IMR-90 (cell line): ENCODE results near the gene RHEX. TPM values are rescaled to one million over a fixed set of nuclear protein-coding genes. Genes with fewer than 3 reads are reported as not detected.

ENCODE experiments used
- ATAC-seq: fragments of 200-7000 bp; cut with Tn5 transposase; 2 replicates; pipeline ENCODE4 v1.9.1; 2020; ENCODE audit warnings: low read depth, mild to moderate bottlenecking, moderate library complexity
- BruUV-seq: library from RNA; stranded (reverse); fragments of 400-500 nt; replicated peaks from 2 replicates; lab custom pipeline; 2021; lab: Mats Ljungman, UMichigan
- CTCF ChIA-PET: fragments of 300-600 bp; formaldehyde crosslinking; extraction: SDS; loops from one replicate; lab custom pipeline; 2021; ENCODE audit warnings: antibody characterized with exemption; lab: Yijun Ruan, JAX
- POLR2A ChIA-PET: fragments of 300-600 bp; sonication (Branson Sonifier 250); formaldehyde crosslinking; loops from one replicate; lab custom pipeline; 2022; ENCODE audit warnings: antibody characterized with exemption; ENCODE audit not compliant: unreplicated experiment; lab: Charles Lee
- DNase-seq: peaks from one replicate; pipeline ENCODE4 v3.0.0; 2013
- H2AFZ ChIP-seq: replicated peaks from 2 replicates; pipeline ENCODE3; 2013; ENCODE audit warnings: low read length, mild to moderate bottlenecking; ENCODE audit not compliant: poor library complexity
- H2AK5ac ChIP-seq: 2 replicates; pipeline ENCODE4 v1.6.1; 2013; ENCODE audit warnings: low read depth, low read length, inconsistent platforms
- H2AK9ac ChIP-seq: replicated peaks from 2 replicates; pipeline ENCODE3; 2013; ENCODE audit warnings: mild to moderate bottlenecking, low read depth, low read length, moderate library complexity; ENCODE audit not compliant: poor library complexity
- H2BK120ac ChIP-seq: 2 replicates; pipeline ENCODE4 v1.6.1; 2013; ENCODE audit warnings: low read depth, low read length, inconsistent platforms
- H2BK15ac ChIP-seq: 3 replicates; pipeline ENCODE4 v1.6.1; 2013; ENCODE audit warnings: low read depth, low read length, inconsistent platforms
- H2BK20ac ChIP-seq: 2 replicates; pipeline ENCODE4 v1.6.1; 2013; ENCODE audit warnings: low read depth, mild to moderate bottlenecking, inconsistent platforms, low read length, moderate library complexity
- H2BK5ac ChIP-seq: 2 replicates; pipeline ENCODE4 v1.6.1; 2013; ENCODE audit warnings: mild to moderate bottlenecking, low read depth, low read length, inconsistent platforms; ENCODE audit not compliant: poor library complexity, severe bottlenecking
- H3K14ac ChIP-seq: replicated peaks from 2 replicates; pipeline ENCODE4 v1.6.1; 2013; ENCODE audit warnings: low read depth, low read length, inconsistent platforms
- H3K18ac ChIP-seq: 2 replicates; pipeline ENCODE4 v1.6.1; 2013; ENCODE audit warnings: low read depth, low read length, control low read depth
- H3K23ac ChIP-seq: 2 replicates; pipeline ENCODE4 v1.6.1; 2013; ENCODE audit warnings: low read depth, low read length, inconsistent platforms
- H3K27ac ChIP-seq: 2 replicates; pipeline ENCODE4 v1.5.1; 2013; ENCODE audit warnings: mild to moderate bottlenecking, control low read depth, low read length; ENCODE audit not compliant: insufficient read depth
- H3K27me3 ChIP-seq: 2 replicates; pipeline ENCODE4 v1.6.1; 2013; ENCODE audit warnings: low read length; ENCODE audit not compliant: control insufficient read depth, insufficient read depth
- H3K36me3 ChIP-seq: 2 replicates; pipeline ENCODE4 v1.6.1; 2013; ENCODE audit warnings: low read length, mixed read lengths; ENCODE audit not compliant: control insufficient read depth, insufficient read depth
- H3K4ac ChIP-seq: 2 replicates; pipeline ENCODE4 v1.6.1; 2013; ENCODE audit warnings: low read depth, low read length, inconsistent platforms
- H3K4me1 ChIP-seq: 2 replicates; pipeline ENCODE4 v1.6.1; 2013; ENCODE audit warnings: low read length, mixed read lengths; ENCODE audit not compliant: control insufficient read depth, insufficient read depth
- H3K4me2 ChIP-seq: 2 replicates; pipeline ENCODE4 v1.6.1; 2013; ENCODE audit warnings: low read depth, mild to moderate bottlenecking, control low read depth, low read length, moderate library complexity
- H3K4me3 ChIP-seq: 2 replicates; pipeline ENCODE4 v1.5.1; 2013; ENCODE audit warnings: low read depth, mild to moderate bottlenecking, control low read depth, low read length, moderate library complexity; ENCODE audit not compliant: insufficient read depth
- H3K56ac ChIP-seq: 2 replicates; pipeline ENCODE4 v1.6.1; 2013; ENCODE audit warnings: low read length, inconsistent platforms; ENCODE audit not compliant: insufficient read depth; ENCODE audit errors: extremely low read depth
- H3K79me1 ChIP-seq, 2 experiments: 2 replicates each; pipeline ENCODE4 v1.6.1; 2013; ENCODE audit warnings: low read length in 2 of 2, inconsistent platforms in 1 of 2, low read depth in 1 of 2
- H3K9ac ChIP-seq: 2 replicates; pipeline ENCODE4 v1.6.1; 2013; ENCODE audit warnings: low read depth, low read length, control low read depth
- H3K9me1 ChIP-seq: 2 replicates; pipeline ENCODE4 v1.6.1; 2013; ENCODE audit warnings: low read length, inconsistent platforms; ENCODE audit not compliant: insufficient read depth
- H3K9me3 ChIP-seq: 2 replicates; pipeline ENCODE4 v1.6.1; 2013; ENCODE audit warnings: low read length; ENCODE audit not compliant: control insufficient read depth, insufficient read depth
- H4K20me1 ChIP-seq: 2 replicates; pipeline ENCODE4 v1.6.1; 2013; ENCODE audit warnings: low read length, inconsistent platforms; ENCODE audit not compliant: insufficient read depth
- H4K5ac ChIP-seq: 2 replicates; pipeline ENCODE4 v1.6.1; 2013; ENCODE audit warnings: mild to moderate bottlenecking, low read depth, low read length, control low read depth
- H4K8ac ChIP-seq, 2 experiments: 2 replicates each; pipeline ENCODE4 v1.6.1; 2013; ENCODE audit warnings: low read depth in 2 of 2, low read length in 2 of 2, control low read depth in 1 of 2, inconsistent platforms in 1 of 2
- H4K91ac ChIP-seq: 2 replicates; pipeline ENCODE4 v1.6.1; 2013; ENCODE audit warnings: low read depth, low read length, inconsistent platforms; ENCODE audit not compliant: insufficient read depth
- CEBPB ChIP-seq: IDR thresholded peaks from 2 replicates; pipeline ENCODE4 v1.6.1; 2012; ENCODE audit warnings: low read depth, low read length, improper control_type of control experiment
- CTCF ChIP-seq: conservative IDR thresholded peaks from 2 replicates; pipeline ENCODE4 v1.5.1; 2012; ENCODE audit warnings: mild to moderate bottlenecking, low read depth, low read length, improper control_type of control experiment
- POLR2A ChIP-seq: IDR thresholded peaks from 2 replicates; pipeline ENCODE4 v1.6.1; 2012; ENCODE audit warnings: mild to moderate bottlenecking, low read depth, low read length
- RAD21 ChIP-seq: IDR thresholded peaks from 2 replicates; pipeline ENCODE4 v1.6.1; 2012; ENCODE audit warnings: low read length, improper control_type of control experiment
- RCOR1 ChIP-seq: IDR thresholded peaks from 2 replicates; pipeline ENCODE4 v1.6.1; 2012; ENCODE audit warnings: mild to moderate bottlenecking, low read length, improper control_type of control experiment; ENCODE audit not compliant: insufficient replicate concordance
- RFX5 ChIP-seq: IDR thresholded peaks from 2 replicates; pipeline ENCODE4 v1.8.0; 2012; ENCODE audit warnings: low read depth, mild to moderate bottlenecking, low read length, moderate library complexity
- SMC3 ChIP-seq: fragments of 150-350 bp; IDR thresholded peaks from 2 replicates; pipeline ENCODE4 v1.6.1; 2016; ENCODE audit warnings: low read depth, mild to moderate bottlenecking, antibody characterized with exemption, low read length, moderate library complexity
- WGBS, 2 experiments: methylation state at CpG; one replicate each; pipeline versions ENCODE4 v1.1.5 to v1.1.7; 2013; ENCODE audit warnings: missing lambda C conversion rate in 2 of 2; ENCODE audit not compliant: insufficient read length in 1 of 2; ENCODE audit errors: extremely low coverage in 2 of 2; 5-methylcytosine and 5-hydroxymethylcytosine counted together
- dilution Hi-C: fragments of 300-500 bp; cut with HindIII; formaldehyde crosslinking; loops from one replicate; pipeline ENCODE4 v1.14.3; 2018; ENCODE audit warnings: low sequenced_read_pairs; ENCODE audit not compliant: unreplicated experiment
- in situ Hi-C: fragments of 300-500 bp; cut with MboI; formaldehyde crosslinking; loops from 3 replicates; pipeline ENCODE4 v1.14.3; 2019; ENCODE audit warnings: low sequenced_read_pairs, inconsistent platforms, mixed read lengths
- intact Hi-C: fragments of 100-400 bp; cut with micrococcal nuclease; formaldehyde crosslinking; loops from 2 replicates; pipeline ENCODE4 v1.10.0; 2022
- polyA plus RNA-seq, 3 experiments: library from polyadenylated mRNA; depleted of rRNA; stranded (reverse); fragments of >200 nt; gene quantifications; 2 replicates each; pipeline ENCODE4 v1.2.3, GENCODE V29; 2012; ENCODE audit warnings: low replicate concordance in 1 of 3
- total RNA-seq: library from RNA; depleted of rRNA; stranded (reverse); fragments of >200 nt; gene quantifications from 2 replicates; pipeline ENCODE4 v1.2.3, GENCODE V29; 2012

Gene RHEX
- total and polyA plus RNA-seq, 2 of the 4 experiments (the other 2 are of a cell fraction) = not detected

GRCh38 chr1:206083750-206084149 is 30.8 kb downstream of the RHEX start:
- ChIA-PET CTCF (no interaction called here), POLR2A (no interaction called here)
- Histone ChIP-seq H2AK9ac (no peak overlapping the region), H3K4ac (no peak overlapping the region), H4K5ac (no peak overlapping the region), H2BK15ac (no peak overlapping the region), H3K23ac (no peak overlapping the region), H3K9me3 (no peaks in the 10 kb centered on the region), H3K79me1 (no peaks in the 10 kb centered on the region), H3K36me3 (no peaks in the 10 kb centered on the region), H3K9me1 (no peaks in the 10 kb centered on the region), H3K18ac (no peak overlapping the region), H4K20me1 (no peaks in the 10 kb centered on the region), H3K27me3 (peaks cover 40% of the 10 kb centered on the region), H3K4me2 (no peak overlapping the region), H2AFZ (no peak overlapping the region), H3K4me3 (no peak overlapping the region), H4K8ac (no peak overlapping the region), H3K14ac (no peak overlapping the region), H4K91ac (no peak overlapping the region), H2BK120ac (no peak overlapping the region), H3K9ac (no peak overlapping the region), H3K56ac (no peak overlapping the region), H3K4me1 (no peaks in the 10 kb centered on the region), H2BK5ac (no peak overlapping the region), H3K27ac (no peak overlapping the region), H2BK20ac (no peak overlapping the region), H2AK5ac (no peak overlapping the region)
- TF ChIP-seq POLR2A (no peak), RAD21 (no peak), SMC3 (no peak), RFX5 (no peak), RCOR1 (no peak), CEBPB (no peak), CTCF (no peak)
- no TSS peak for BruUV-seq
- DNase-seq = no peak
- dilution Hi-C loops (no loop called here), intact Hi-C loops (no loop called here), in situ Hi-C loops (no loop called here)
- ATAC-seq = no peak
- no CpG with 5 or more reads among the region's 2 CpGs for WGBS, 2 experiments
